Panc1 (cell line): ENCODE results near the gene DNASE1.

Experiments
- POLR2AphosphoS5 ChIP-seq: IDR thresholded peaks from 2 replicates; pipeline ENCODE4 v1.6.1; 2012; ENCODE audit warnings: mild to moderate bottlenecking, low read depth, low read length, moderate library complexity
- REST ChIP-seq, 2 experiments: IDR thresholded peaks; 2 replicates each; pipeline ENCODE4 v1.6.1; 2011 to 2012; ENCODE audit warnings: low read depth in 2 of 2, control low read depth in 1 of 2, low read length in 1 of 2, mild to moderate bottlenecking in 1 of 2, moderate library complexity in 1 of 2; ENCODE audit not compliant: insufficient read depth in 1 of 2
- TF ChIP-seq, protein P1 (sequence below): fragments of 450-650 bp; IDR thresholded peaks from 2 replicates; pipeline ENCODE4 v1.5.1; 2017; ENCODE audit warnings: mild to moderate bottlenecking

GRCh38 chr16:3640207-3640606, 14.3 kb upstream of the DNASE1 start:
- TF ChIP-seq, protein P1, sequence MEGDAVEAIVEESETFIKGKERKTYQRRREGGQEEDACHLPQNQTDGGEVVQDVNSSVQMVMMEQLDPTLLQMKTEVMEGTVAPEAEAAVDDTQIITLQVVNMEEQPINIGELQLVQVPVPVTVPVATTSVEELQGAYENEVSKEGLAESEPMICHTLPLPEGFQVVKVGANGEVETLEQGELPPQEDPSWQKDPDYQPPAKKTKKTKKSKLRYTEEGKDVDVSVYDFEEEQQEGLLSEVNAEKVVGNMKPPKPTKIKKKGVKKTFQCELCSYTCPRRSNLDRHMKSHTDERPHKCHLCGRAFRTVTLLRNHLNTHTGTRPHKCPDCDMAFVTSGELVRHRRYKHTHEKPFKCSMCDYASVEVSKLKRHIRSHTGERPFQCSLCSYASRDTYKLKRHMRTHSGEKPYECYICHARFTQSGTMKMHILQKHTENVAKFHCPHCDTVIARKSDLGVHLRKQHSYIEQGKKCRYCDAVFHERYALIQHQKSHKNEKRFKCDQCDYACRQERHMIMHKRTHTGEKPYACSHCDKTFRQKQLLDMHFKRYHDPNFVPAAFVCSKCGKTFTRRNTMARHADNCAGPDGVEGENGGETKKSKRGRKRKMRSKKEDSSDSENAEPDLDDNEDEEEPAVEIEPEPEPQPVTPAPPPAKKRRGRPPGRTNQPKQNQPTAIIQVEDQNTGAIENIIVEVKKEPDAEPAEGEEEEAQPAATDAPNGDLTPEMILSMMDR: no peak
- TF ChIP-seq POLR2AphosphoS5 (no peak), REST (IDR thresholded peaks at IDR 0.05; ENCODE audit: insufficient read depth in 1 of 2, low read depth in 2 of 2, low read length in 1 of 2) (no peak)
